Psoas muscle (tissue), 8 donors: ENCODE data around the gene CSK. TPM values are rescaled to one million over a fixed set of nuclear protein-coding genes. Genes with fewer than 3 reads are reported as not detected.

Experiments used
- ATAC-seq, 4 donors: fragments of 200-7000 bp; cut with Tn5 transposase; one replicate each; pipeline ENCODE4 v1.9.1; 2020; ENCODE audit warnings: moderate library complexity in 3 of 4, mild to moderate bottlenecking in 2 of 4
- DNase-seq, 2 donors: peaks; one replicate each; pipeline ENCODE4 v3.0.0-alpha.2; 2020
- H3K27ac ChIP-seq: fragments of 200-600 bp; one replicate; pipeline ENCODE4 v1.8.0; 2022
- H3K27me3 ChIP-seq, 3 donors: fragments of 200-600 bp in 1 of 3; one replicate each; pipeline versions ENCODE4 v1.6.1 to v1.8.0; 2013 to 2022; ENCODE audit warnings: low read length in 2 of 3, mild to moderate bottlenecking in 2 of 3, moderate library complexity in 1 of 3; ENCODE audit not compliant: insufficient read depth in 3 of 3
- H3K36me3 ChIP-seq, 2 donors: fragments of 200-600 bp in 1 of 2; one replicate each; pipeline versions ENCODE4 v1.6.1 to v1.8.0; 2013 to 2022; ENCODE audit warnings: low read depth in 1 of 2, mild to moderate bottlenecking in 1 of 2, moderate library complexity in 1 of 2; ENCODE audit not compliant: insufficient read depth in 1 of 2
- H3K4me1 ChIP-seq: fragments of 200-600 bp; one replicate; pipeline ENCODE4 v1.8.0; 2022
- H3K4me3 ChIP-seq: fragments of 200-600 bp; one replicate; pipeline ENCODE4 v1.8.0; 2022; ENCODE audit warnings: mild to moderate bottlenecking
- H3K9me3 ChIP-seq: fragments of 200-600 bp; one replicate; pipeline ENCODE4 v1.8.0; 2022
- CTCF ChIP-seq: fragments of 200-600 bp; IDR thresholded peaks from one replicate; pipeline ENCODE4 v1.8.0; 2022; ENCODE audit warnings: antibody characterized with exemption
- WGBS, 3 donors: extraction: QIAGEN DNeasy Blood & Tissue Kit; methylation state at CpG; one replicate each; pipeline versions ENCODE4 v1.1.6 to v1.1.7; 2013; 5-methylcytosine and 5-hydroxymethylcytosine counted together
- intact Hi-C, 2 donors: fragments of 100-400 bp; cut with DNase I; formaldehyde crosslinking; loops; one replicate each; pipeline versions ENCODE4 v1.11.0 to v1.14.2; 2022
- polyA plus RNA-seq, 3 donors: library from polyadenylated mRNA; stranded (reverse); fragments of 200-250 nt; gene quantifications; one replicate each; pipeline ENCODE4 v1.2.3, GENCODE V29; 2013
- total RNA-seq, 4 donors: library from RNA; stranded (reverse); fragmentation: NEBNext Ultra II Directional in 2 of 4; extraction: Animal tissue kit (Norgen Biotek cat#: 25700) in 2 of 4; gene quantifications; one replicate each; pipeline versions ENCODE4 v1.2.1 to v1.2.4, GENCODE V29; 2021 to 2023
- donor health status: healthy with polysubstance abuse.
- donor health status: DM: no; HTN: no; CAD: no; lungs with moderate emphysema.
- donor health status: Bipolar disorder and iron deficiency.
- donor health status: healthy.
- donor health status: DM: yes; HTN: yes; CAD: no.
- donor health status: DM: no; HTN: no; CAD: no.
- donor health status: DM: no; HTN: no; CAD: no.
- donor health status: DM: yes; HTN: yes; CAD: no.

CSK gene
- total and polyA plus RNA-seq, 7 donors: 12.2 to 29.6 (median 16.3) TPM

GRCh38 chr15:74836846-74837245, 55.0 kb downstream of the CSK start:
- TF ChIP-seq CTCF: no peak
- intact Hi-C loops: loop anchor here in 1 of 2 donors (5.0 kb wide), 1 partner anchor 55 kb away; the partner anchor contains the start of gene CSK
- no peak overlapping the region for H3K27ac ChIP-seq
- DNase-seq: no peak
- H3K36me3 ChIP-seq: peaks cover 0 to 55% of the 10 kb centered on the region in 2 donors
- H3K4me1 ChIP-seq: peaks cover 5% of the 10 kb centered on the region
- H3K9me3 ChIP-seq: no peaks in the 10 kb centered on the region
- H3K4me3 ChIP-seq: no peak overlapping the region
- 78 to 87% (median 87%) methylated on average over 7 of the region's 7 CpGs for WGBS, 3 donors
- no peaks in the 10 kb centered on the region for H3K27me3 ChIP-seq
- ATAC-seq: no peak

- 77 to 91% (median 86%) methylated on average over 9 to 15 of the region's 15 CpGs for WGBS, 3 donors
- peaks cover 0 to 55% of the 10 kb centered on the region in 2 donors for H3K36me3 ChIP-seq
- intact Hi-C loops: loop anchor here in 1 of 2 donors (5.0 kb wide), 1 partner anchor 55 kb away; the partner anchor contains the start of gene CSK
Measured at GRCh38 chr15:74837482-74838136, 55.7 kb downstream of the CSK start.

GRCh38 chr15:74838137-74838516, 56.2 kb downstream of the CSK start:
- no peak overlapping the region for H3K27ac ChIP-seq
- 88 to 97% (median 92%) methylated on average over 10 of the region's 10 CpGs for WGBS, 3 donors
- no peaks in the 10 kb centered on the region for H3K9me3 ChIP-seq
- H3K4me3 ChIP-seq: no peak overlapping the region
- H3K4me1 ChIP-seq: no peaks in the 10 kb centered on the region
- DNase-seq: no peak
- TF ChIP-seq CTCF: no peak
- peaks cover 0 to 55% of the 10 kb centered on the region in 2 donors for H3K36me3 ChIP-seq
- H3K27me3 ChIP-seq: no peaks in the 10 kb centered on the region
- intact Hi-C loops: loop anchor here in 1 of 2 donors (5.0 kb wide), 1 partner anchor 56 kb away; the partner anchor contains the start of gene CSK
- no peak for ATAC-seq

More at GRCh38 chr15:74837482-74838136, 55.7 kb downstream of the CSK start:
- H3K4me3 ChIP-seq: no peak overlapping the region
- TF ChIP-seq CTCF: no peak
- H3K9me3 ChIP-seq: no peaks in the 10 kb centered on the region
- no peak for ATAC-seq
- no peaks in the 10 kb centered on the region for H3K4me1 ChIP-seq
- no peaks in the 10 kb centered on the region for H3K27me3 ChIP-seq
- no peak for DNase-seq
- no peak overlapping the region for H3K27ac ChIP-seq

- no peak for DNase-seq
- no peak for ATAC-seq
- H3K27me3 ChIP-seq: no peaks in the 10 kb centered on the region
- WGBS, 3 donors: 85 to 88% (median 88%) methylated on average over 11 of the region's 11 CpGs
- H3K4me3 ChIP-seq: no peak overlapping the region
- no peak overlapping the region for H3K27ac ChIP-seq
- H3K4me1 ChIP-seq: peaks cover 5% of the 10 kb centered on the region
- no peaks in the 10 kb centered on the region for H3K9me3 ChIP-seq
- TF ChIP-seq CTCF: no peak
- intact Hi-C loops: loop anchor here in 1 of 2 donors (5.0 kb wide), 1 partner anchor 57 kb away; the partner anchor contains the start of gene CSK
- H3K36me3 ChIP-seq: peaks cover 0 to 55% of the 10 kb centered on the region in 2 donors
Measured at GRCh38 chr15:74838746-74839525, 57.1 kb downstream of the CSK start.
